ENCODE measurements around the gene AFF2.

Gene AFF2

DNA sequence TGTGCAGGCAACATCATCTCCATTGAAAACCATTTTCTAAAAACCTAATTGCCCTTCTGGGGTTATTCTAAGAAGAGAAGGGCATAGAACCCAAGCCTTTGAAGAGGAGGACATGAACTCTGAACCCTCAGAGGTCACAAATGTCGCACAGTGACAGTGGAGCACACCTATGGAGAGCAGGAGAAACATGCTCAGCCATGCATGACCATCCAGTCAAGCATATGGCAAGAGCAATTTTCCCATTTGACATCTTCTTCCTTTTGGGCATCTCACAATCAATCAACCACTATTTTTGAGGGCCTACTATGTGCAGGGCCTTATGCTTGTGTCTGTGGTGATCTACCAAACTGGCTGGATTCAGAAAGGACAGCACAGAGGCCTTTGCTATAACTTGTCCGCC, 30.1 kb upstream of the AFF2 start:
- TF ChIP-seq, protein P1, sequence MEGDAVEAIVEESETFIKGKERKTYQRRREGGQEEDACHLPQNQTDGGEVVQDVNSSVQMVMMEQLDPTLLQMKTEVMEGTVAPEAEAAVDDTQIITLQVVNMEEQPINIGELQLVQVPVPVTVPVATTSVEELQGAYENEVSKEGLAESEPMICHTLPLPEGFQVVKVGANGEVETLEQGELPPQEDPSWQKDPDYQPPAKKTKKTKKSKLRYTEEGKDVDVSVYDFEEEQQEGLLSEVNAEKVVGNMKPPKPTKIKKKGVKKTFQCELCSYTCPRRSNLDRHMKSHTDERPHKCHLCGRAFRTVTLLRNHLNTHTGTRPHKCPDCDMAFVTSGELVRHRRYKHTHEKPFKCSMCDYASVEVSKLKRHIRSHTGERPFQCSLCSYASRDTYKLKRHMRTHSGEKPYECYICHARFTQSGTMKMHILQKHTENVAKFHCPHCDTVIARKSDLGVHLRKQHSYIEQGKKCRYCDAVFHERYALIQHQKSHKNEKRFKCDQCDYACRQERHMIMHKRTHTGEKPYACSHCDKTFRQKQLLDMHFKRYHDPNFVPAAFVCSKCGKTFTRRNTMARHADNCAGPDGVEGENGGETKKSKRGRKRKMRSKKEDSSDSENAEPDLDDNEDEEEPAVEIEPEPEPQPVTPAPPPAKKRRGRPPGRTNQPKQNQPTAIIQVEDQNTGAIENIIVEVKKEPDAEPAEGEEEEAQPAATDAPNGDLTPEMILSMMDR (IDR thresholded peaks at IDR 0.05) = no peak
- Histone ChIP-seq H3K4me3 (ENCODE audit: low read depth, low read length) (no peak overlapping the region), H3K36me3 (ENCODE audit: control insufficient read depth, insufficient read depth, low read length) (no peaks in the 10 kb centered on the region), H3K79me2 (no peaks in the 10 kb centered on the region), H3K4me2 (ENCODE audit: low read length) (no peak overlapping the region), H2AFZ (no peak overlapping the region), H3K27ac (no peak overlapping the region), H3K9me3 (ENCODE audit: control insufficient read depth, low read length) (no peaks in the 10 kb centered on the region), H3K27me3 (ENCODE audit: control insufficient read depth, insufficient read depth, low read length) (no peaks in the 10 kb centered on the region), H3K9ac (no peak overlapping the region), H3K4me1 (no peaks in the 10 kb centered on the region)

DNA sequence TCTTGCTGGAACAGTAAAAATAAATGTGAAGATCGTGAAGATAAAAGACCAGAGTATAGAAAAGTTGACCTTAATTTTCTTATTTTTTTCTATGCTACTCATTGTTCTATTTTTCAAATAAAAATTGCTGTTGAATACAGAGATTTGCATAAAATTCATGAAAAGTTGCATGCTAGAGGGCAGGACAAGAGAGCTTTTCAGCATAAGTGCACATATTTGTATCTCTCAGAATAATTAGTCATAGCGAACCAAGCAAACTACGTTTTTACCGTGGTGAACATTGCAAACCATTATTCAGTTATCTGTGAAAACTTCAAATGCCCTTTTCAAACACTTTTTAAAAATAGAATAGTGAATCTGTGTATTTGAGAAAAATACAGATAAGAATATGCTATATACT, 26.4 kb upstream of the AFF2 start:
- H3K9me3 ChIP-seq (ENCODE audit: control insufficient read depth, low read length) = no peaks in the 10 kb centered on the region
- no peak overlapping the region for H2AFZ ChIP-seq
- no peaks in the 10 kb centered on the region for H3K79me2 ChIP-seq
- TF ChIP-seq, protein P1 (IDR thresholded peaks at IDR 0.05) = no peak
- H3K27me3 ChIP-seq (ENCODE audit: control insufficient read depth, insufficient read depth, low read length) = no peaks in the 10 kb centered on the region
- no peak overlapping the region for H3K27ac ChIP-seq
- H3K4me1 ChIP-seq = no peaks in the 10 kb centered on the region
- no peak overlapping the region for H3K9ac ChIP-seq
- no peaks in the 10 kb centered on the region for H3K36me3 ChIP-seq (ENCODE audit: control insufficient read depth, insufficient read depth, low read length)
- no peak overlapping the region for H3K4me2 ChIP-seq (ENCODE audit: low read length)
- no peak overlapping the region for H3K4me3 ChIP-seq (ENCODE audit: low read depth, low read length)

DNA sequence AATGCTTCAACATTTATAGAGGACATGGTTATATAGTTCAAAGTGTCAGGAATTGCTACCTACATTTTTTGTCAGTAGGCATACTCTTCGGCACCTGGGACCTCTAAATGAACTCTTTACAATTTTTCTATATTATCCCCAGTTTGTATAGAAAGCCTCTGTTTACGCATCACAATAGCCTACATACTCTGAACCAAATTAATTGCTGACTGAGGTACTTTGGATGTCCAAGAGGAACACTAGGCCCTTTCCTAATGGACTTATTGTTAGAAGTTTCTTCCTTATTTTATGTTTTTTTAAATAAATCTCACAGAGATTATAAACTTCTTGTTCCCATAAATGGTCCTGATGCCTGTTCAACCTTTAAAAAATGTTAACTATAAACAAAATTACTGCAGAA, 8.4 kb upstream of the AFF2 start:
- no peaks in the 10 kb centered on the region for H3K27me3 ChIP-seq (ENCODE audit: control insufficient read depth, insufficient read depth, low read length)
- H3K4me3 ChIP-seq (ENCODE audit: low read depth, low read length) = no peak overlapping the region
- no peaks in the 10 kb centered on the region for H3K9me3 ChIP-seq (ENCODE audit: control insufficient read depth, low read length)
- no peak overlapping the region for H2AFZ ChIP-seq
- no peaks in the 10 kb centered on the region for H3K4me1 ChIP-seq
- H3K36me3 ChIP-seq (ENCODE audit: control insufficient read depth, insufficient read depth, low read length) = no peaks in the 10 kb centered on the region
- H3K27ac ChIP-seq = no peak overlapping the region
- H3K4me2 ChIP-seq (ENCODE audit: low read length) = no peak overlapping the region
- TF ChIP-seq, protein P1 (IDR thresholded peaks at IDR 0.05) = no peak
- H3K9ac ChIP-seq = no peak overlapping the region
- no peaks in the 10 kb centered on the region for H3K79me2 ChIP-seq

DNA sequence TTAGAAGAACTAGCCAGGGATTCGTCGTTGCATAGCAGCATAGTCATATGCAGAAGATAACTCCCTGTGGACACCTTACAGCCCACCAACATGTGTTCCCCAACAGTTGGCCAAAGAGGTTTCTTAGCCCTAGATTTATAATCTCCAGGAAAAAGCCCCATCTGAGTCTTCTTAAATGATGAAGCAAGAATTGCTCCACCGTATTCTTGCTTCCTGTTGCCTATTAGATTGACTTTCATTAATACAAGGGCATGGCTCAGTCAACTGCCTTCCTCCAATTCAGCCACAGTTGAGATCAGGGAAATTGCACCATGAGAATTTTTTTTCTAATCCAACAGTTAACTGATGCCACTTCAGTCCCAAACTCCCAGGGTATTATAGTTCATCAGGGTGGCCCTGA, 5.2 kb upstream of the AFF2 start:
- TF ChIP-seq, protein P1 (IDR thresholded peaks at IDR 0.05) = no peak
- no peaks in the 10 kb centered on the region for H3K36me3 ChIP-seq (ENCODE audit: control insufficient read depth, insufficient read depth, low read length)
- H3K27me3 ChIP-seq (ENCODE audit: control insufficient read depth, insufficient read depth, low read length) = no peaks in the 10 kb centered on the region
- H3K79me2 ChIP-seq = no peaks in the 10 kb centered on the region
- H3K4me1 ChIP-seq = no peaks in the 10 kb centered on the region
- H3K4me2 ChIP-seq (ENCODE audit: low read length) = no peak overlapping the region
- H3K4me3 ChIP-seq (ENCODE audit: low read depth, low read length) = no peak overlapping the region
- H3K9me3 ChIP-seq (ENCODE audit: control insufficient read depth, low read length) = no peaks in the 10 kb centered on the region
- no peak overlapping the region for H2AFZ ChIP-seq
- no peak overlapping the region for H3K9ac ChIP-seq
- H3K27ac ChIP-seq = no peak overlapping the region

DNA sequence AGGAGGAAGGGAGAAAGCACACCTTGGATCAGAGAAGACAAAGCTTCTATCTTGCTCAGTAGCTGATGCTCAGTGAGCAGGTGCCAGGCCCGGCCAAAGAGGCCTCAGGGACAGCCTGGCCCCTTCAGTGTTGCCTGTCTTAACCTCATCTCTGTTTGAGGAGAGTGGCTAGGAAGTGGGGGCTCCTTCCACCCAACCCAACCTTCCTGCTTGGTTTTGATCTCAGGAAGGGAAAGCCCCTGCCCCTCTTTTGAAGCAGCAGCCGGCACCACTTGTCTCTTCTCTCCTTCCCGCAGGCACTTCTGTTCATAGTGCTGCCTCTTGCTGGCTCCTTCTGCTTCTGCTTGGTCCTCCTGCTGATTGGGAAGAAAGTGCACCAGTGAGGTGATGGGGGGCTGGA, 2.4 kb upstream of the AFF2 start:
- Histone ChIP-seq H3K4me2 (ENCODE audit: low read length) (no peak overlapping the region), H2AFZ (no peak overlapping the region), H3K4me3 (ENCODE audit: low read depth, low read length) (no peak overlapping the region), H3K4me1 (no peaks in the 10 kb centered on the region), H3K36me3 (ENCODE audit: control insufficient read depth, insufficient read depth, low read length) (no peaks in the 10 kb centered on the region), H3K27ac (no peak overlapping the region), H3K9me3 (ENCODE audit: control insufficient read depth, low read length) (no peaks in the 10 kb centered on the region), H3K9ac (no peak overlapping the region), H3K27me3 (ENCODE audit: control insufficient read depth, insufficient read depth, low read length) (no peaks in the 10 kb centered on the region), H3K79me2 (no peaks in the 10 kb centered on the region)
- TF ChIP-seq, protein P1 (IDR thresholded peaks at IDR 0.05) = no peak
